SK-N-SH treated with all-trans-retinoic acid at 6 μM for 48 hours (cell line): ENCODE measurements around the gene GABPB2.
A peak's percentile ranks its signal among the peaks of the same experiment; 100 is the strongest.

ENCODE experiments used
- ATAC-seq: fragments of 200-7000 bp; cut with Tn5 transposase; 3 replicates; pipeline ENCODE4 v1.9.1; 2020; ENCODE audit warnings: mild to moderate bottlenecking, moderate library complexity
- ARNTL ChIP-seq: fragments of 450-650 bp; formaldehyde crosslinking; IDR thresholded peaks from 2 replicates; pipeline ENCODE4 v1.5.0; 2020; ENCODE audit warnings: low read depth, mild to moderate bottlenecking, moderate library complexity, borderline replicate concordance
- BACH2 ChIP-seq: fragments of 250-450 bp; sonication (Bioruptor Pico); IDR thresholded peaks from 2 replicates; pipeline ENCODE4 v1.9.0; 2021; ENCODE audit warnings: mild to moderate bottlenecking, borderline replicate concordance
- CSRNP3 ChIP-seq: fragments of 250-450 bp; sonication (Bioruptor Pico); IDR thresholded peaks from 2 replicates; pipeline ENCODE4 v1.5.1; 2021; ENCODE audit warnings: mild to moderate bottlenecking, moderate library complexity
- ESRRG ChIP-seq: fragments of 250-450 bp; sonication (Bioruptor Pico); IDR thresholded peaks from 2 replicates; pipeline ENCODE4 v1.6.1; 2021; ENCODE audit warnings: mild to moderate bottlenecking
- GLIS3 ChIP-seq: fragments of 250-450 bp; sonication (Bioruptor Pico); IDR thresholded peaks from 2 replicates; pipeline ENCODE4 v1.5.0; 2020; ENCODE audit warnings: mild to moderate bottlenecking, moderate library complexity
- ISL1 ChIP-seq: fragments of 250-450 bp; sonication (Bioruptor Pico); IDR thresholded peaks from 2 replicates; pipeline ENCODE4 v2.1.2; 2022; ENCODE audit warnings: mild to moderate bottlenecking, moderate library complexity
- OSR1 ChIP-seq: fragments of 250-450 bp; sonication (Bioruptor Pico); IDR thresholded peaks from 2 replicates; pipeline ENCODE4 v1.8.0; 2022; ENCODE audit warnings: moderate library complexity, mild to moderate bottlenecking, inconsistent platforms
- POU6F1 ChIP-seq: fragments of 250-450 bp; sonication (Bioruptor Pico); IDR thresholded peaks from 2 replicates; pipeline ENCODE4 v1.8.0; 2021; ENCODE audit warnings: low read depth, mild to moderate bottlenecking, moderate library complexity, borderline replicate concordance
- PPARA ChIP-seq: fragments of 250-450 bp; sonication (Bioruptor Pico); IDR thresholded peaks from 2 replicates; pipeline ENCODE4 v1.5.0; 2020; ENCODE audit warnings: mild to moderate bottlenecking, borderline replicate concordance
- RARB ChIP-seq: fragments of 250-450 bp; sonication (Bioruptor Pico); IDR thresholded peaks from 2 replicates; pipeline ENCODE4 v1.8.0; 2021; ENCODE audit warnings: mild to moderate bottlenecking, moderate library complexity
- SNAI2 ChIP-seq: fragments of 250-450 bp; sonication (Bioruptor Pico); IDR thresholded peaks from 2 replicates; pipeline ENCODE4 v1.5.0; 2020; ENCODE audit warnings: mild to moderate bottlenecking, moderate library complexity
- TCF4 ChIP-seq: fragments of 250-450 bp; sonication (Bioruptor Pico); IDR thresholded peaks from 2 replicates; pipeline ENCODE4 v1.8.0; 2021; ENCODE audit warnings: mild to moderate bottlenecking, moderate library complexity, borderline replicate concordance
- TOX ChIP-seq: fragments of 250-450 bp; sonication (Bioruptor Pico); IDR thresholded peaks from 2 replicates; pipeline ENCODE4 v1.8.0; 2021; ENCODE audit warnings: mild to moderate bottlenecking, moderate library complexity, borderline replicate concordance
- ZC3H10 ChIP-seq: fragments of 250-450 bp; sonication (Bioruptor Pico); IDR thresholded peaks from 2 replicates; pipeline ENCODE4 v1.5.1; 2021; ENCODE audit warnings: mild to moderate bottlenecking, moderate library complexity
- ZFP30 ChIP-seq: fragments of 450-650 bp; formaldehyde crosslinking; IDR thresholded peaks from 2 replicates; pipeline ENCODE4 v1.5.0; 2022; ENCODE audit warnings: mild to moderate bottlenecking, moderate library complexity
- ZNF565 ChIP-seq: fragments of 450-650 bp; formaldehyde crosslinking; conservative IDR thresholded peaks from 2 replicates; pipeline ENCODE4 v1.5.0; 2020; ENCODE audit warnings: low read depth, mild to moderate bottlenecking, moderate library complexity
- ZNF8 ChIP-seq: fragments of 450-650 bp; formaldehyde crosslinking; IDR thresholded peaks from 2 replicates; pipeline ENCODE4 v1.5.0; 2020; ENCODE audit warnings: mild to moderate bottlenecking, moderate library complexity
- TF ChIP-seq, protein P1 (sequence below): fragments of 250-450 bp; sonication (Bioruptor Pico); IDR thresholded peaks from 2 replicates; pipeline ENCODE4 v1.5.0; 2020; ENCODE audit warnings: mild to moderate bottlenecking, moderate library complexity
- TF ChIP-seq, protein P2 (sequence below): fragments of 250-450 bp; sonication (Bioruptor Pico); IDR thresholded peaks from 2 replicates; pipeline ENCODE4 v1.5.1; 2020; ENCODE audit warnings: low read depth, mild to moderate bottlenecking, moderate library complexity
- TF ChIP-seq, protein P3 (sequence below): fragments of 250-450 bp; sonication (Bioruptor Pico); IDR thresholded peaks from 2 replicates; pipeline ENCODE4 v1.8.0; 2020; ENCODE audit warnings: mild to moderate bottlenecking, moderate library complexity, borderline replicate concordance

The GABPB2 gene

GRCh38 chr1:151058692-151059091 lies 11.9 kb upstream of the GABPB2 start:
- ATAC-seq: peak; percentile 4

DNA sequence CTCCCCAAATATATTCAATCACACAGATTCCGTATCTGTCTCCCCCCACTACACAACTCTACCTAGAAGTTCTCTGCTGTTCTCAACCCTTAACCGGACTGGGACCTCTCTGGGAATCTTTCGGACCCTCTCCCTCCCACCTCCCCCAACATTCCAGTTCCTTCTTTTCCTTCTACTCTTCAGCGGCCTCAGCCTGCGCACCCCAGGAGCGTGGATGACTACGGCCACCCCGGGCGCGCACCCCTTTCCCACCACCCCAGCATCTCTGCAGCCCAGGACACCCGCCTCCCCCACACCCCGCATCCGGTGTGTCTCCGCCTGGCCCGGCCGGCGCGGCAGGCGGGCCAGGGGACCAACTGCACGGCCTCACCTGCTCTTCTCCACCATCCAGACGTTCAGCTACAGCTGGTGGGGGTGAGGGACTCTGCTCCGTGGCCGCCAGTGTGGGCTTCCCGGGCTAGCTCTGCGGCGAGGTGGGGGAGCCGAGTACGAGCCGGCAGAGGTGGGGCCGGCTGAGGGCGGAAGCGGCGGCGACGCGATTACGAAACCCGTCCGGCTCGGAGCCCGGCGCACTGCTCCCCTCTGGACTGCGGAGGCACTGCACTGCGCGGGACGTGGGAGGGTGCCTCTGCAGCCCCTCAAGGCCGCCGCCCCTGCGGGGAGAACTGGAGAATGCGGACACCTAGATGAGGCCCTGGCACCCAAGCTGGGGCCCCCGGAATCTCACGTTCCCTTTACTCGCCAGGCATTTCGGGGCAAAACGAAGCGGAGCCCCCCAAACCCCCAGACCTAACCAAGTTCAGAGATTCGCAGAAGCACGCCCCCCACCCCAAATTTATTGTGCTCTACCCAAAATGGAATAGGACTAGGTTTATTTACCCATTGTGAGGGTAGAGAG lies 11.2 kb upstream of the GABPB2 start, which contains the start of gene CDC42SE1:
Gene CDC42SE1 (minus strand): TSS at position 514 of the 898 bp plus-strand sequence. CDS start 3,892 bp downstream, outside the sequence.
- peak; percentile 90 for ATAC-seq
- TF ChIP-seq ZNF565 (CRISPR knock-in tag) (no peak), SNAI2 (no peak), ZFP30 (CRISPR knock-in tag) (no peak), POU6F1 (CRISPR knock-in tag) (0 out of 2 replicates have a peak, but pooled peaks have one; percentile 20)

More at GRCh38 chr1:151058692-151059091, 11.9 kb upstream of the GABPB2 start:
- TF ChIP-seq CSRNP3 (no peak), ZNF8 (CRISPR knock-in tag) (no peak), RARB (CRISPR knock-in tag) (no peak), ZC3H10 (CRISPR knock-in tag) (no peak), BACH2 (CRISPR knock-in tag) (no peak), ARNTL (no peak), ISL1 (CRISPR knock-in tag) (no peak), TCF4 (CRISPR knock-in tag) (no peak), POU6F1 (CRISPR knock-in tag) (no peak), OSR1 (no peak), TOX (CRISPR knock-in tag) (no peak), GLIS3 (CRISPR knock-in tag) (no peak), ESRRG (CRISPR knock-in tag) (no peak), PPARA (CRISPR knock-in tag) (no peak)
- TF ChIP-seq, protein P1, sequence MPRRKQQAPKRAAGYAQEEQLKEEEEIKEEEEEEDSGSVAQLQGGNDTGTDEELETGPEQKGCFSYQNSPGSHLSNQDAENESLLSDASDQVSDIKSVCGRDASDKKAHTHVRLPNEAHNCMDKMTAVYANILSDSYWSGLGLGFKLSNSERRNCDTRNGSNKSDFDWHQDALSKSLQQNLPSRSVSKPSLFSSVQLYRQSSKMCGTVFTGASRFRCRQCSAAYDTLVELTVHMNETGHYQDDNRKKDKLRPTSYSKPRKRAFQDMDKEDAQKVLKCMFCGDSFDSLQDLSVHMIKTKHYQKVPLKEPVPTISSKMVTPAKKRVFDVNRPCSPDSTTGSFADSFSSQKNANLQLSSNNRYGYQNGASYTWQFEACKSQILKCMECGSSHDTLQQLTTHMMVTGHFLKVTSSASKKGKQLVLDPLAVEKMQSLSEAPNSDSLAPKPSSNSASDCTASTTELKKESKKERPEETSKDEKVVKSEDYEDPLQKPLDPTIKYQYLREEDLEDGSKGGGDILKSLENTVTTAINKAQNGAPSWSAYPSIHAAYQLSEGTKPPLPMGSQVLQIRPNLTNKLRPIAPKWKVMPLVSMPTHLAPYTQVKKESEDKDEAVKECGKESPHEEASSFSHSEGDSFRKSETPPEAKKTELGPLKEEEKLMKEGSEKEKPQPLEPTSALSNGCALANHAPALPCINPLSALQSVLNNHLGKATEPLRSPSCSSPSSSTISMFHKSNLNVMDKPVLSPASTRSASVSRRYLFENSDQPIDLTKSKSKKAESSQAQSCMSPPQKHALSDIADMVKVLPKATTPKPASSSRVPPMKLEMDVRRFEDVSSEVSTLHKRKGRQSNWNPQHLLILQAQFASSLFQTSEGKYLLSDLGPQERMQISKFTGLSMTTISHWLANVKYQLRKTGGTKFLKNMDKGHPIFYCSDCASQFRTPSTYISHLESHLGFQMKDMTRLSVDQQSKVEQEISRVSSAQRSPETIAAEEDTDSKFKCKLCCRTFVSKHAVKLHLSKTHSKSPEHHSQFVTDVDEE (CRISPR knock-in tag): no peak
- TF ChIP-seq, protein P2, sequence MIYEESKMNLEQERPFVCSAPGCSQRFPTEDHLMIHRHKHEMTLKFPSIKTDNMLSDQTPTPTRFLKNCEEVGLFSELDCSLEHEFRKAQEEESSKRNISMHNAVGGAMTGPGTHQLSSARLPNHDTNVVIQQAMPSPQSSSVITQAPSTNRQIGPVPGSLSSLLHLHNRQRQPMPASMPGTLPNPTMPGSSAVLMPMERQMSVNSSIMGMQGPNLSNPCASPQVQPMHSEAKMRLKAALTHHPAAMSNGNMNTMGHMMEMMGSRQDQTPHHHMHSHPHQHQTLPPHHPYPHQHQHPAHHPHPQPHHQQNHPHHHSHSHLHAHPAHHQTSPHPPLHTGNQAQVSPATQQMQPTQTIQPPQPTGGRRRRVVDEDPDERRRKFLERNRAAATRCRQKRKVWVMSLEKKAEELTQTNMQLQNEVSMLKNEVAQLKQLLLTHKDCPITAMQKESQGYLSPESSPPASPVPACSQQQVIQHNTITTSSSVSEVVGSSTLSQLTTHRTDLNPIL (CRISPR knock-in tag): no peak
- TF ChIP-seq, protein P3, sequence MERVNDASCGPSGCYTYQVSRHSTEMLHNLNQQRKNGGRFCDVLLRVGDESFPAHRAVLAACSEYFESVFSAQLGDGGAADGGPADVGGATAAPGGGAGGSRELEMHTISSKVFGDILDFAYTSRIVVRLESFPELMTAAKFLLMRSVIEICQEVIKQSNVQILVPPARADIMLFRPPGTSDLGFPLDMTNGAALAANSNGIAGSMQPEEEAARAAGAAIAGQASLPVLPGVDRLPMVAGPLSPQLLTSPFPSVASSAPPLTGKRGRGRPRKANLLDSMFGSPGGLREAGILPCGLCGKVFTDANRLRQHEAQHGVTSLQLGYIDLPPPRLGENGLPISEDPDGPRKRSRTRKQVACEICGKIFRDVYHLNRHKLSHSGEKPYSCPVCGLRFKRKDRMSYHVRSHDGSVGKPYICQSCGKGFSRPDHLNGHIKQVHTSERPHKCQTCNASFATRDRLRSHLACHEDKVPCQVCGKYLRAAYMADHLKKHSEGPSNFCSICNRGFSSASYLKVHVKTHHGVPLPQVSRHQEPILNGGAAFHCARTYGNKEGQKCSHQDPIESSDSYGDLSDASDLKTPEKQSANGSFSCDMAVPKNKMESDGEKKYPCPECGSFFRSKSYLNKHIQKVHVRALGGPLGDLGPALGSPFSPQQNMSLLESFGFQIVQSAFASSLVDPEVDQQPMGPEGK (CRISPR knock-in tag): no peak
